CD4-positive, alpha-beta T cell treated with Interleukin-6 for 4 hours (primary cell): ENCODE data around the gene CHRNA4.

Experiments
- DNase-seq: peaks from one replicate; pipeline ENCODE4 v3.0.0-alpha.2; 2020; ENCODE audit warnings: mixed read lengths

The CHRNA4 gene

GRCh38 chr20:63362436-63363009 lies 1.4 kb upstream of the CHRNA4 start:
- no peak for DNase-seq

GRCh38 chr20:63361519-63362435 lies 628 bp upstream of the CHRNA4 start:
- DNase-seq = no peak

- DNase-seq = no peak
Observed at GRCh38 chr20:63359937-63360849, 956 bp downstream of the CHRNA4 start.

GRCh38 chr20:63359164-63359934 lies 1.8 kb downstream of the CHRNA4 start:
- no peak for DNase-seq

GRCh38 chr20:63357921-63358905 lies 2.9 kb downstream of the CHRNA4 start:
- DNase-seq = no peak

- no peak for DNase-seq
Observed at GRCh38 chr20:63356931-63357879, 3.9 kb downstream of the CHRNA4 start.

- no peak for DNase-seq
Observed at GRCh38 chr20:63356511-63356910, 4.6 kb downstream of the CHRNA4 start.

- DNase-seq = no peak
Observed at GRCh38 chr20:63355781-63356295, 5.3 kb downstream of the CHRNA4 start.

- no peak for DNase-seq
Observed at GRCh38 chr20:63354636-63355350, 6.4 kb downstream of the CHRNA4 start.

- no peak for DNase-seq
Observed at GRCh38 chr20:63352811-63353221, 8.3 kb downstream of the CHRNA4 start.

- no peak for DNase-seq
Observed at GRCh38 chr20:63351811-63352591, 9.1 kb downstream of the CHRNA4 start.

GRCh38 chr20:63351326-63351700 lies 9.8 kb downstream of the CHRNA4 start:
- DNase-seq = no peak

- no peak for DNase-seq
Observed at GRCh38 chr20:63350597-63351325, 10.4 kb downstream of the CHRNA4 start.

- no peak for DNase-seq
Observed at GRCh38 chr20:63350196-63350595, 11.0 kb downstream of the CHRNA4 start.

GRCh38 chr20:63349516-63349895 lies 11.6 kb downstream of the CHRNA4 start:
- no peak for DNase-seq

GRCh38 chr20:63348828-63349515 lies 12.2 kb downstream of the CHRNA4 start:
- DNase-seq = no peak
